Measurements from ENCODE around the gene UBXN2A.
"Not testable (repeated sequence)": the region's sequence is repeated elsewhere in the genome, so short reads cannot be mapped to it uniquely, and the experiment has no call there.

Gene UBXN2A

DNA sequence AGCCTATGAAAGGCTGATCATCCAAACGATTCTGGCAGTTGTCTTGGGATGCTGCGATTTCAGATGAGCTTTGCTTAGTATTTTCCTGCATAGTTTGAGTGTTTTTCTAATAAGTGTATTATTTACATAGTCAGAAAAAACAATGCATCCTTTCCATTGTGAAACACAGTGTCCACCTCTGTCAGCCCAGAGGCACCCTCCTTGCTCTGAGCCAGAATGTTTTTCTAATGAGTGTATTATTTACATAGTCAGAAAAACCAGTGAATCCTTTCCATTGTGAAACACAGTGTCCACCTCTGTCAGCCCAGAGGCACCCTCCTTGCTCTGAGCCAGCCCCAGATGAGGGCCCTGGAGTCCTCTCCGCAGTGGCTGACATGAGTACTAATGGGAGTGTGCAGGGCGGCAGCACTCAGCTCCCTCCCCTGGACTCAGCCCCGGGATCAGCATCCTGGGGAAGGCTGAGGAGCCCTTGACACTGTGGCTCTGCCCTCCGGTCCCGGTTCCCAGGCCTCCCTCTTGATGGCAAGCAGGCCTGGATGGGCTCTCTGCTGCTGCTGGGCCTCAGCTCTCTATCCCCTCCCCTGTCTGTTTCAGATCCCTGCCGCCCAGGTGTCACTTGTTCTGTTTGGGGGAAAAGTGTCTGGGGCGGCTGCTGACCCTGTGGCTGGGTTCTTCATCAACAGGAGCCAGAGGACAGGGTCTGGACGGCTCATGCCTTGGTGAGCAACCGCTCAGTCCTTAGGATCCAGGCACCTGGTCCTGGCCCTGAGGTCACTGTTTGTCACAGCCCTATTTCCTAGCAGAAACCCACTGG, 75.5 kb downstream of the UBXN2A start:
- no peak for DNase-seq

GRCh38 chr2:24016376-24016761, 76.1 kb downstream of the UBXN2A start:
- no peak for DNase-seq

- no peak for DNase-seq
These were observed 76.8 kb downstream of the UBXN2A start for GRCh38 chr2:24016853-24017703.

DNA sequence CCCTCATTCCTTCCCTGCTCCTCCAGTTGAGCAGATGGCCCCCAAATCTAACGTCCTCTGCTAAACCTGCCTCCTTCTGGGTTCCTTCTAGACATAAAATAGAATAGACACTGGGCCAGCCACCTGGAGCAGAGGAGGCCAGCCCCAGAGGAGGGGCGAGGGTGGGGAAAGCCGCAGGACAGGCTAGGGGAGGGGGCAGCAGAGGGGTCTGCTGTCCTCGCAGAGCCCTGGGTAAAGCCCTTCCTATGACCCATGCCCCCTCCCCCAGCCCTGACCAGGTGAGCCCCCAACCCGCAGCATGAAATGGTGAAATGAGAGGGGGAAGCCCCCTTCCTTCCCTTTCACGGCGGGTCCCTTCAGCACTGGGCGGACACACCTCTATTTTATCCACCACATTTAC, 77.4 kb downstream of the UBXN2A start:
- no peak for DNase-seq

DNA sequence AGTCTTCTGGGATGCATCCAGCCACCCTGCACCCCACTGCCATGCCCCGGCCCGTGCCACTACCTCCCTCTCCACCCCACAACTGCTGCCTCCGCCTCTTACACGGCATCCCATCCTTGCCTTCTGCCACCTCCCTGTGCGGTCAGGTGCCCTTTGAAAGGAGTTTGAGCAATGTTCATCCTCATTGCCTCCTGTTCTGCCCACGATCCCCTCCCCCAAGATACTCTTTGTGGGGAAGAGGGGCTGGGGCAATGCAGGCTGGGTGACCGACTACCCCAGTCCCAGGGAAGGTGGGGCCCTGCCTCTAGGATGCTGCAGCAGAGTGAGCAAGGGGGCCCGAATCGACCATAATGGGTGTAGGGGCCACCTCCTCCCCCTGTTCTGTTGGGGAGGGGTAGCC, 78.0 kb downstream of the UBXN2A start:
- DNase-seq, result no peak

DNA sequence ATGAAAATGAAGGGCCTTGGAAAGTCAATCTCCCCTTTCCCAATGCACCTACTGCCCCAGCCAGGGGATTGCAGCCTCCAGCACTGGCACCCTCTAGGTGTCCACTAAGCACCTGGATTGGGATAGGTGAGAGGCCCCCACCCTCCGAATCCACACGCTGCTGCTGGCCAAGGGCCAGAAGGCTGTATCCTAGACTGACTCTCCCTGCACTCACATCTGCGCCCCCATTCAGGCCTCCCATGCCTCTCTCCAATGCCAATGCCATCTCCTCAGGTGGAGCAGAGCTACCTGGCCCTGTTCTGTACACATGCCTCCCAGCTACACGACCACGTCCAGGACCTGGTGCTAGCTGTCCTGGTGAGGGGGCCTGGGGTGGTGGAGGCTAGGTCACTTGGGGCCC, 79.5 kb downstream of the UBXN2A start:
- no peak for DNase-seq

DNA sequence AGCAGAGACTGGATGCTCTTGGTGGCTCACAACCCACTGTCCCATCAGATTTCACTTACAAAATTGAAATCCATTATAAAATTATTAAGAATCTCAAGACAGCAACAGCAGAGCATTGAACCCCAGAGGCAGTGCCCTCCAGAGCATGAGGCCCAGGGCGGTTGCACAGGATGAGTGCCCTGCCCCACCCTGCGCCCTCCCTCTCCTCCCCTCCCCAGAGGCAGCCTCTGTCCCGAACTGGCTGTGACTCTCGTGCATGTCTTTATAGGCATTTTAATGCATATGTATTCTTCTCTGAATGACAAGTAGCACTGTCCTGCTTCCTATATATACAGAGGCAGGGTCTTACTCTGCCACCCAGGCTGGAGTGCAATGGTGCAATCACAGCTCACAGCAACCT, 80.0 kb downstream of the UBXN2A start:
- DNase-seq, result no peak

- peak; percentile 31 for DNase-seq
These were observed 81.1 kb downstream of the UBXN2A start for GRCh38 chr2:24021122-24021998.

- no peak for DNase-seq
These were observed 82.2 kb downstream of the UBXN2A start for GRCh38 chr2:24022324-24022974.

DNA sequence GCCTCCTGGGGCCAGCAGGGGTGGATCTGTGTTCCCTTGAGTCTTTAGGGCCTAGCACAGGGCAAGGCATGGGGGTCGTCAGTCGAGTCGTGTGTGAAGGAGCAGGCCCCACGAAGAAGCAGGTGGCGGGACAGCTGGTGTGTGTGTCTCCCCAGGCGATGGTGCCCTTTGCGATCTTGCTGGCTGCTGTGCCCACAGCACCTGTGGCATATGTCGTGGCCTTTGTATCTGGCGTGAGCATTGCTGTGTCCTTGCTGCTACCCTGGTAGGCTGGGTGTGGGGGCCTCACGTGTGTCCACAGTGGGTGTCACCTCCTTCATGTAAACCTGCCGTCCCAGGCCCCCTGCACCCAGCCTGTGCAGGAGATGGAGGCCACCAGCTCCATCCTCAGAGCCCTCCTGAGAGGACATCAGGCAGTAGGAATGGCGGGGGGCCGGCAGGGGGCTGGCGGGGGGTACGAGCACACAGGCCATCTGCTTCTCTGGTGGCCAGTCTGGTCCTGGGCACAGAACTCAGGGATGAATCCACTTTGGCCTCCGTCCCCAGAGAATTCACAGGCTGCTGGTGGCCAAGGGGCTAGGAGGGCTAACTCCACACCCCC, 82.8 kb downstream of the UBXN2A start:
- no peak for DNase-seq

- no peak for DNase-seq
These were observed 83.8 kb downstream of the UBXN2A start for GRCh38 chr2:24024018-24024417.

GRCh38 chr2:24024996-24025663, 84.9 kb downstream of the UBXN2A start:
- no peak for DNase-seq

DNA sequence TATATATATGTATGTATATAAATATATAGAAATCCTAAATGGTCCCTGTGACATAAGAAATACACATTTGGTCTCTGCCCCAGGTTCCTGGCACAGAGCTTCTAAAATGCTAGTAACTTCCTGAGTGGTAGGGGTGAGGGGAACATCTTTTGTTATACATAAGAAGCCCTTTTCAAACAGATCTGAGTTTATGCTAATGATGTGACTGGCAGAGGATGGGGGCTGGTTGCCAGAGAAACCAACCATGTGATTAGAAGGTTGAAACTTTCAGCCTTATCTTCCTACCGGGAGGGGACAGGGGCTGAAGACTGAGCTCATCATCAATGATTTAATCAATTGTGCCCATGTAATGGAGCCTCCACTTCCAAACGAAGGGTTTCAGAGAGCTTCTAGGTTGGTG, 86.0 kb downstream of the UBXN2A start:
- no peak for DNase-seq

- DNase-seq, result no peak
These were observed 98.7 kb downstream of the UBXN2A start for GRCh38 chr2:24038786-24039499.

- DNase-seq, result no peak
These were observed 100.2 kb downstream of the UBXN2A start for GRCh38 chr2:24040511-24040910.

DNA sequence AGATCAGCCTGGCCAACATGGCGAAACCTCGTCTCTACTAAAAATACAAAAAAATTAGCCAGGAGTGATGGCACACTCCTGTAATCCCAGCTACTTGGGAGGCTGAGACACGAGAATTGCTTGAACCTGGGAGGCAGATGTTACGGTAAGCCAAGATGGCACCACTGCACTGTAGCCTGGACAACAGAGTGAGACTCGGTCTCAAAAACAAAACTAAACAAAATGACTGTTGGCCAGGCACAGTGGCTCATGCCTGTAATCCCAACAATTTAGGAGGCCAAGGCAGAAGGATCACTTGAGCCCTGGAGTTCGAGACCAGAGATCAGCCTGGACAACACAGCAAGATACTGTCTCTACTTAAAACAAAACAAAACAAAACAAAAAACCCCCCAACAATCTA, 102.9 kb downstream of the UBXN2A start:
- DNase-seq, result not testable (repeated sequence)

- DNase-seq, result no peak
These were observed 105.5 kb downstream of the UBXN2A start for GRCh38 chr2:24045511-24046508.

GRCh38 chr2:24046599-24046929, 106.3 kb downstream of the UBXN2A start:
- no peak for DNase-seq

DNA sequence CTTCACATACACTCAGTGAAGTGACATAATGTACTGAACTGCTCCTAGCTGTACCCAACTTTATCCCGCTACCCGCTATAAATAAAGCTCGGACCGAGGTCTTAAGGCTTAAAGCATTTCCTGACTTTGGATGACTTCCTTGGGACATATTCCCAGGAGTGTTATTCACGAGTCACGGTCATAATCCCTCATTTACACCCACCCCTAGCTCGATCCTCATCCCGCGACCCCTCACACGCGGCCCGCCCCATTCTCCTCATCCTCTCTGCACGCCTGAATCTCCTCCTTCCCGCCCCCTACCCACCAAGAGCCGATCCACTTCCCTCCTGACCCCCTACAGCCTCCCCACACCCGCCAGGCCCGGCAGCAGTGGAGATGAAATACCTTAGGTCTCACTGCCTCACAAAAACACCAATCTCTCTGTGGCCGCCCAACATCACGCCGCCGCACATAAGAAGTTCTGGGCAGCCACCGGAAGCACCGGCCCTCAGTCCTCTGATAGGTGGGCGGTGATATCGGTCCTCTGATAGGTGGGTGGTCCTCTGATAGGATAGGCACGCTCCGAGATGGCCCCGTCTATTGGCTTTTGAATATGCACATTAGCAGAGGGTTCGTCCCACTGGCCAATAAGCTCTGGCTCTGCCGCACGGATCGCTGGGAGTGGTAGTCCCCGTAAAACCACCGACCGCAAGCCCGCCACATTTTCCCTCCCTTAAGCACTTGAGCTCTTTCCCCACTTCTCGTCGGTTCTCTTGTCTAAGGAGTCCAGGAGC, 106.9 kb downstream of the UBXN2A start, which contains the start of gene WDCP:
WDCP (minus strand) TSS at position 462 of the 773 bp plus-strand sequence. CDS start 7,897 bp downstream, outside the sequence.
- peak; percentile 98 for DNase-seq
